ENCODE data around the gene CALM1.

DNA sequence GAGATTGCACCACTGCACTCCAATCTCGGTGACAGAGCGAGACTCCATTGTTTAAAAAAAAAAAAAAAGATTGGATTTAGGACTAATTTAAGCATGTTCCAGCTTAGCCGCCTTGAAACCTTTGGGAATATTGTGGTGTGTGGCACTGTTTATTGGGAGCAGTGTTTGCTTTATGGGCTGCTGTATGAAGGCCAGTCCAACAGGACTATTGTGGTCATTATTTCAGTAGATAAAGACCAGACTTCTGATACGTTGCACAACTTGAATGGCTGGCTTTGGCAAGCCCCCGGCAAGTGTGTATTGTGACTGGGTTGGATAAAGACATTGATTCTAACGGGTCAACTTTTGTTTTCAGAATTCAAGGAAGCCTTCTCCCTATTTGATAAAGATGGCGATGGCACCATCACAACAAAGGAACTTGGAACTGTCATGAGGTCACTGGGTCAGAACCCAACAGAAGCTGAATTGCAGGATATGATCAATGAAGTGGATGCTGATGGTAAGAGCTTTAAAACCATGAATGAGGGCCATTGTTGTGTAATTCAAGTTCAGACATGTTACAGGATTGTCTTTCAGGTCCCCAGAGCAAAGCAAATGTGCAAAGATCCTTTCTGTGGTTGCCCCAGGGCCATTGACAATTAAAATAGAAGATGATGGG lies 4.2 kb downstream of the CALM1 start:
- TF ChIP-seq, protein P1, sequence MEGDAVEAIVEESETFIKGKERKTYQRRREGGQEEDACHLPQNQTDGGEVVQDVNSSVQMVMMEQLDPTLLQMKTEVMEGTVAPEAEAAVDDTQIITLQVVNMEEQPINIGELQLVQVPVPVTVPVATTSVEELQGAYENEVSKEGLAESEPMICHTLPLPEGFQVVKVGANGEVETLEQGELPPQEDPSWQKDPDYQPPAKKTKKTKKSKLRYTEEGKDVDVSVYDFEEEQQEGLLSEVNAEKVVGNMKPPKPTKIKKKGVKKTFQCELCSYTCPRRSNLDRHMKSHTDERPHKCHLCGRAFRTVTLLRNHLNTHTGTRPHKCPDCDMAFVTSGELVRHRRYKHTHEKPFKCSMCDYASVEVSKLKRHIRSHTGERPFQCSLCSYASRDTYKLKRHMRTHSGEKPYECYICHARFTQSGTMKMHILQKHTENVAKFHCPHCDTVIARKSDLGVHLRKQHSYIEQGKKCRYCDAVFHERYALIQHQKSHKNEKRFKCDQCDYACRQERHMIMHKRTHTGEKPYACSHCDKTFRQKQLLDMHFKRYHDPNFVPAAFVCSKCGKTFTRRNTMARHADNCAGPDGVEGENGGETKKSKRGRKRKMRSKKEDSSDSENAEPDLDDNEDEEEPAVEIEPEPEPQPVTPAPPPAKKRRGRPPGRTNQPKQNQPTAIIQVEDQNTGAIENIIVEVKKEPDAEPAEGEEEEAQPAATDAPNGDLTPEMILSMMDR (IDR thresholded peaks at IDR 0.05; ENCODE audit: insufficient read depth, low read length, poor library complexity, severe bottlenecking): no peak
- TF ChIP-seq EZH2phosphoT487 (conservative IDR thresholded peaks at IDR 0.05; ENCODE audit: low read length): no peak
